DOHH2 (cell line): ENCODE results near the gene CIAO2B.

Source experiments
- EZH2phosphoT487 ChIP-seq: fragments of 200-600 bp; sonication (generic); IDR thresholded peaks from 2 replicates; pipeline ENCODE4 v1.6.1; 2017; ENCODE audit warnings: borderline replicate concordance, mild to moderate bottlenecking, antibody characterized with exemption, low read length, moderate library complexity, mixed read lengths
- TF ChIP-seq, protein P1 (sequence below): fragments of 200-600 bp; sonication (generic); IDR thresholded peaks from one replicate; pipeline ENCODE4 v1.5.1; 2014; ENCODE audit warnings: antibody characterized with exemption, mild to moderate bottlenecking, low read depth, low read length; ENCODE audit not compliant: poor library complexity, severe bottlenecking

DNA sequence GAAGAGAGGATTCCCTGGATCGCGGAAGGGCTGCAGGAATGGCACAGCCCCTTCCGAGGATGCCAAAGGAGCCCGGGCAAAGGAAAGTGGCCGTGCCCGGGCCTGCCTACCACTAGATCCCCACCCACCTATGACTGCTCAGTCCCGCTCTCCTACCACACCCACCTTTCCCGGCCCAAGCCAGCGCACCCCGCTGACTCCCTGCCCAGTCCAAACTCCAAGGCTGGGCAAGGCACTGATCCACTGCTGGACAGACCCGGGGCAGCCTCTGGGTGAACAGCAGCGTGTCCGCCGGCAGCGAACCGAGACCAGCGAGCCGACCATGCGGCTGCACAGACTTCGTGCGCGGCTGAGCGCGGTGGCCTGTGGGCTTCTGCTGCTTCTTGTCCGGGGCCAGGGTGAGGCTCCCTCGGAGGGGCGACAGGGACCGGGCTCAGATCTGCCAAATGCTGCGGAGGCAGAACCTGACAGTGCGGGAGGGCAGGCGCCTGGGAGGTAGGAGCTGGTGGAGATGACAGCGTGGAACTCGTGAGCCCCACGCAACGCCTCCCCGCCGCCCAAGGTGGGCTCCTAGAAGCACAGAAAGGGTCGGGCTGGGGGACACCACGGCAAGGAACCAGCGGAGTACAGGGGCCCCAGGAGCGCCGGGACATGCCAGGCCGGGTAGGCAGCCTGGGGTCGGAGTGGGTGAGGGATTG lies 1.3 kb upstream of the CIAO2B start, which contains the start of gene CES2:
- TF ChIP-seq, protein P1, sequence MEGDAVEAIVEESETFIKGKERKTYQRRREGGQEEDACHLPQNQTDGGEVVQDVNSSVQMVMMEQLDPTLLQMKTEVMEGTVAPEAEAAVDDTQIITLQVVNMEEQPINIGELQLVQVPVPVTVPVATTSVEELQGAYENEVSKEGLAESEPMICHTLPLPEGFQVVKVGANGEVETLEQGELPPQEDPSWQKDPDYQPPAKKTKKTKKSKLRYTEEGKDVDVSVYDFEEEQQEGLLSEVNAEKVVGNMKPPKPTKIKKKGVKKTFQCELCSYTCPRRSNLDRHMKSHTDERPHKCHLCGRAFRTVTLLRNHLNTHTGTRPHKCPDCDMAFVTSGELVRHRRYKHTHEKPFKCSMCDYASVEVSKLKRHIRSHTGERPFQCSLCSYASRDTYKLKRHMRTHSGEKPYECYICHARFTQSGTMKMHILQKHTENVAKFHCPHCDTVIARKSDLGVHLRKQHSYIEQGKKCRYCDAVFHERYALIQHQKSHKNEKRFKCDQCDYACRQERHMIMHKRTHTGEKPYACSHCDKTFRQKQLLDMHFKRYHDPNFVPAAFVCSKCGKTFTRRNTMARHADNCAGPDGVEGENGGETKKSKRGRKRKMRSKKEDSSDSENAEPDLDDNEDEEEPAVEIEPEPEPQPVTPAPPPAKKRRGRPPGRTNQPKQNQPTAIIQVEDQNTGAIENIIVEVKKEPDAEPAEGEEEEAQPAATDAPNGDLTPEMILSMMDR = no peak
- TF ChIP-seq EZH2phosphoT487 = no peak
